Endothelial cell of umbilical vein (primary cell): ENCODE data around the gene CELSR2. TPM values are rescaled to one million over a fixed set of nuclear protein-coding genes. Genes with fewer than 3 reads are reported as not detected.

Experiments
- BruUV-seq: library from RNA; stranded (reverse); fragments of 400-500 nt; replicated peaks from 2 replicates; lab custom pipeline; 2021; lab: Mats Ljungman, UMichigan
- CTCF ChIA-PET: fragments of 300-600, 350-600 bp; sonication (Branson Sonifier 250); formaldehyde crosslinking; loops from one replicate; lab custom pipeline; 2021; ENCODE audit warnings: antibody characterized with exemption, inconsistent platforms; lab: Charles Lee
- POLR2A ChIA-PET: fragments of 300-600, 350-600 bp; sonication (Branson Sonifier 250); formaldehyde crosslinking; loops from one replicate; lab custom pipeline; 2021; ENCODE audit warnings: antibody characterized with exemption, inconsistent platforms; lab: Charles Lee
- DNase-seq: peaks from one replicate; pipeline ENCODE4 v3.0.0-alpha.2; 2011; ENCODE audit warnings: low read depth, low spot score
- FAIRE-seq: peaks from 2 replicates; lab custom pipeline; 2011; peaks lifted over from hg19 to GRCh38; lab: Jason Lieb, UNC
- H2AFZ ChIP-seq: 2 replicates; pipeline ENCODE4 v1.6.0; 2012; ENCODE audit warnings: low read depth, low read length, control low read depth, inconsistent platforms
- H3K27ac ChIP-seq: 2 replicates; pipeline ENCODE4 v1.5.1; 2011; ENCODE audit warnings: low read depth, mild to moderate bottlenecking, control low read depth, low read length, moderate library complexity; ENCODE audit not compliant: insufficient read depth
- H3K27me3 ChIP-seq, 2 experiments: 2 replicates each; pipeline versions ENCODE4 v1.6.0 to v1.6.1; 2011; ENCODE audit warnings: low read length in 2 of 2, mixed read lengths in 1 of 2; ENCODE audit not compliant: control insufficient read depth in 2 of 2, insufficient read depth in 2 of 2
- H3K36me3 ChIP-seq, 2 experiments: 2 replicates in 1 of 2; 3 replicates in 1 of 2; pipeline ENCODE4 v1.5.1; 2011; ENCODE audit warnings: low read length in 2 of 2, mild to moderate bottlenecking in 1 of 2, moderate library complexity in 1 of 2; ENCODE audit not compliant: control insufficient read depth in 2 of 2, insufficient read depth in 2 of 2; ENCODE audit errors: extremely low read depth in 1 of 2
- H3K4me1 ChIP-seq: 3 replicates; pipeline ENCODE4 v1.5.1; 2011; ENCODE audit warnings: mild to moderate bottlenecking, low read length; ENCODE audit not compliant: control insufficient read depth, insufficient read depth; ENCODE audit errors: extremely low read depth
- H3K4me2 ChIP-seq: 2 replicates; pipeline ENCODE4 v1.6.1; 2011; ENCODE audit warnings: low read length, control low read depth, mixed read lengths; ENCODE audit not compliant: insufficient read depth
- H3K4me3 ChIP-seq, 3 experiments: fragments of 200-600 bp in 1 of 3; sonication (generic), shearing (Covaris generic) in 1 of 3; replicated peaks in 1 of 3; 2 replicates each; pipeline ENCODE4 v1.5.1; 2011 to 2016; ENCODE audit warnings: control low read depth in 3 of 3, low read length in 3 of 3, mild to moderate bottlenecking in 2 of 3, inconsistent platforms in 1 of 3, low read depth in 1 of 3, moderate library complexity in 1 of 3; ENCODE audit not compliant: insufficient read depth in 1 of 3
- H3K79me2 ChIP-seq: 2 replicates; pipeline ENCODE4 v1.6.0; 2012; ENCODE audit warnings: low read length, inconsistent platforms; ENCODE audit not compliant: control insufficient read depth, insufficient read depth
- H3K9ac ChIP-seq: replicated peaks from 2 replicates; pipeline ENCODE3; 2011; ENCODE audit warnings: low read length, control low read depth; ENCODE audit not compliant: insufficient read depth; ENCODE audit errors: extremely low read depth
- H3K9me1 ChIP-seq: replicated peaks from 3 replicates; pipeline ENCODE4 v1.6.0; 2011; ENCODE audit warnings: mild to moderate bottlenecking, low read length; ENCODE audit not compliant: control insufficient read depth, insufficient read depth; ENCODE audit errors: extremely low read depth
- H3K9me3 ChIP-seq: replicated peaks from 2 replicates; pipeline ENCODE4 v1.5.1; 2012; ENCODE audit warnings: low read length, inconsistent platforms; ENCODE audit not compliant: control insufficient read depth, insufficient read depth
- H4K20me1 ChIP-seq: replicated peaks from 2 replicates; pipeline ENCODE3; 2011; ENCODE audit warnings: mild to moderate bottlenecking, low read length; ENCODE audit not compliant: control insufficient read depth, insufficient read depth; ENCODE audit errors: extremely low read depth
- EZH2 ChIP-seq: IDR thresholded peaks from 2 replicates; pipeline ENCODE4 v1.6.1; 2012; ENCODE audit warnings: borderline replicate concordance, low read depth, mild to moderate bottlenecking, moderate library complexity, low read length, inconsistent platforms; ENCODE audit not compliant: severe bottlenecking
- FOS ChIP-seq: IDR thresholded peaks from 2 replicates; pipeline ENCODE4 v1.6.1; 2011; ENCODE audit warnings: mild to moderate bottlenecking, low read length, moderate library complexity, borderline replicate concordance; ENCODE audit not compliant: insufficient read depth
- GATA2 ChIP-seq: IDR thresholded peaks from 2 replicates; pipeline ENCODE4 v1.7.0; 2011; ENCODE audit warnings: low read depth, mild to moderate bottlenecking, moderate library complexity, mixed read lengths, low read length; ENCODE audit not compliant: insufficient read length, insufficient read depth
- JUN ChIP-seq: IDR thresholded peaks from 2 replicates; pipeline ENCODE4 v1.6.1; 2011; ENCODE audit warnings: borderline replicate concordance, low read depth; ENCODE audit not compliant: insufficient read length, insufficient read depth
- MYC ChIP-seq: IDR thresholded peaks from one replicate; pipeline ENCODE4 v1.6.1; 2011; ENCODE audit warnings: mild to moderate bottlenecking, low read depth, low read length
- dilution Hi-C: fragments of 300-500 bp; cut with MboI; formaldehyde crosslinking; loops from one replicate; pipeline ENCODE4 v1.15.0; 2019; ENCODE audit warnings: low sequenced_read_pairs; ENCODE audit not compliant: extremely low pct_ligation_motif_present
- intact Hi-C: fragments of 100-400 bp; cut with micrococcal nuclease; formaldehyde crosslinking; loops from one replicate; pipeline ENCODE4 v1.10.0; 2022
- polyA plus RNA-seq, 4 experiments: library from polyadenylated mRNA; depleted of rRNA in 3 of 4; stranded (reverse) in 3 of 4; unstranded in 1 of 4; fragments of >200 nt; gene quantifications; 2 replicates each; pipeline versions ENCODE4 v1.2.1 to v1.2.3, GENCODE V29; 2011 to 2012; ENCODE audit warnings: missing spikeins in 1 of 4
- total RNA-seq: library from RNA; stranded (reverse); gene quantifications from 2 replicates; pipeline ENCODE4 v1.2.3, GENCODE V29; 2021
- TF ChIP-seq, protein P1 (sequence below), 2 donors: IDR thresholded peaks; 1 replicate in 1 of 2; 2 replicates in 1 of 2; pipeline ENCODE4 v1.5.1; 2011; ENCODE audit warnings: low read length in 2 of 2, mild to moderate bottlenecking in 2 of 2, moderate library complexity in 2 of 2, control low read depth in 1 of 2, inconsistent platforms in 1 of 2, low read depth in 1 of 2; ENCODE audit not compliant: insufficient read depth in 1 of 2; ENCODE audit errors: extremely low read depth in 1 of 2
- TF ChIP-seq, protein P2 (sequence below): IDR thresholded peaks from 2 replicates; pipeline ENCODE4 v1.6.1; 2011; ENCODE audit not compliant: insufficient read depth, insufficient read length

The CELSR2 gene
- total and polyA plus RNA-seq, 2 donors (not counting 3 experiments of a cell fraction or from before 2014, with no cell fraction given): 0.90 to 1.4 TPM

- H3K27ac ChIP-seq: no peak overlapping the region
- H3K4me1 ChIP-seq: no peaks in the 10 kb centered on the region
- H4K20me1 ChIP-seq: no peaks in the 10 kb centered on the region
- dilution Hi-C loops (no loop called here), intact Hi-C loops (no loop called here)
- ChIA-PET POLR2A (no interaction called here), CTCF (no interaction called here)
- H2AFZ ChIP-seq: no peak overlapping the region
- no peak overlapping the region for H3K4me2 ChIP-seq
- H3K9ac ChIP-seq: no peak overlapping the region
- no TSS peak for BruUV-seq
- H3K36me3 ChIP-seq: no peaks in the 10 kb centered on the region
- no peaks in the 10 kb centered on the region for H3K9me3 ChIP-seq
- no peaks in the 10 kb centered on the region for H3K9me1 ChIP-seq
- no peaks in the 10 kb centered on the region for H3K79me2 ChIP-seq
- FAIRE-seq: no peak
- no peak overlapping the region for H3K4me3 ChIP-seq
- peaks cover 0 to 2% of the 10 kb centered on the region in 2 experiments for H3K27me3 ChIP-seq
- DNase-seq: no peak
- TF ChIP-seq GATA2: no peak
- no peak for TF ChIP-seq JUN
- TF ChIP-seq MYC: no peak
- TF ChIP-seq, protein P1, sequence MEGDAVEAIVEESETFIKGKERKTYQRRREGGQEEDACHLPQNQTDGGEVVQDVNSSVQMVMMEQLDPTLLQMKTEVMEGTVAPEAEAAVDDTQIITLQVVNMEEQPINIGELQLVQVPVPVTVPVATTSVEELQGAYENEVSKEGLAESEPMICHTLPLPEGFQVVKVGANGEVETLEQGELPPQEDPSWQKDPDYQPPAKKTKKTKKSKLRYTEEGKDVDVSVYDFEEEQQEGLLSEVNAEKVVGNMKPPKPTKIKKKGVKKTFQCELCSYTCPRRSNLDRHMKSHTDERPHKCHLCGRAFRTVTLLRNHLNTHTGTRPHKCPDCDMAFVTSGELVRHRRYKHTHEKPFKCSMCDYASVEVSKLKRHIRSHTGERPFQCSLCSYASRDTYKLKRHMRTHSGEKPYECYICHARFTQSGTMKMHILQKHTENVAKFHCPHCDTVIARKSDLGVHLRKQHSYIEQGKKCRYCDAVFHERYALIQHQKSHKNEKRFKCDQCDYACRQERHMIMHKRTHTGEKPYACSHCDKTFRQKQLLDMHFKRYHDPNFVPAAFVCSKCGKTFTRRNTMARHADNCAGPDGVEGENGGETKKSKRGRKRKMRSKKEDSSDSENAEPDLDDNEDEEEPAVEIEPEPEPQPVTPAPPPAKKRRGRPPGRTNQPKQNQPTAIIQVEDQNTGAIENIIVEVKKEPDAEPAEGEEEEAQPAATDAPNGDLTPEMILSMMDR (IDR thresholded peaks at IDR 0.05; ENCODE audit: extremely low read depth in 1 of 2, insufficient read depth in 1 of 2, low read depth in 1 of 2, low read length in 2 of 2): no peak
- TF ChIP-seq EZH2: no peak
- TF ChIP-seq, protein P2, sequence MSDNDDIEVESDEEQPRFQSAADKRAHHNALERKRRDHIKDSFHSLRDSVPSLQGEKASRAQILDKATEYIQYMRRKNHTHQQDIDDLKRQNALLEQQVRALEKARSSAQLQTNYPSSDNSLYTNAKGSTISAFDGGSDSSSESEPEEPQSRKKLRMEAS: no peak
- TF ChIP-seq FOS: no peak
Observed at GRCh38 chr1:109204484-109204883, 44.9 kb upstream of the CELSR2 start.
